HCT116 (cell line): Measurements from ENCODE around the gene NUAK2. TPM values are rescaled to one million over a fixed set of nuclear protein-coding genes. Genes with fewer than 3 reads are reported as not detected.

Experiments
- ATAC-seq: fragments of 200-7000 bp; cut with Tn5 transposase; 2 replicates; pipeline ENCODE4 v1.9.1; 2020; ENCODE audit warnings: mild to moderate bottlenecking, moderate library complexity
- BruUV-seq: library from RNA; stranded (reverse); fragments of 400-500 nt; replicated peaks from 2 replicates; lab custom pipeline; 2021; lab: Mats Ljungman, UMichigan
- CTCF ChIA-PET: fragments of 300-600 bp; sonication (Branson Sonifier 250); formaldehyde crosslinking; loops from one replicate; lab custom pipeline; 2021; ENCODE audit warnings: antibody characterized with exemption; lab: Charles Lee
- POLR2A ChIA-PET: fragments of 300-600, 350-600 bp; sonication (Branson Sonifier 250); formaldehyde crosslinking; loops from one replicate; lab custom pipeline; 2021; ENCODE audit warnings: antibody characterized with exemption; lab: Charles Lee
- RAD21 ChIA-PET, 2 experiments: fragments of 300-600 bp; sonication (Branson Sonifier 250); formaldehyde crosslinking; loops; one replicate each; lab custom pipeline; 2023; ENCODE audit warnings: low total read pairs in 2 of 2; ENCODE audit not compliant: uncharacterized antibody in 2 of 2, unreplicated experiment in 2 of 2, low non-redundant PET in 1 of 2; lab: Charles Lee
- DNase-seq: peaks from one replicate; pipeline ENCODE4 v3.0.0-alpha.2; 2010; ENCODE audit warnings: low read depth, low spot score
- H2AFZ ChIP-seq: fragments of 200-600 bp; shearing (Covaris generic), sonication (generic); 2 replicates; pipeline ENCODE4 v1.6.1; 2017; ENCODE audit warnings: low read depth, mixed run types, mixed read lengths, antibody characterized with exemption, low read length; ENCODE audit not compliant: poor library complexity, severe bottlenecking
- H3K27ac ChIP-seq: 2 replicates; pipeline ENCODE4 v1.5.1; 2012; ENCODE audit warnings: low read depth, low read length
- H3K27me3 ChIP-seq: fragments of 200-600 bp; sonication (generic); 2 replicates; pipeline ENCODE4 v1.6.1; 2016; ENCODE audit warnings: mixed run types, low read length, mixed read lengths; ENCODE audit not compliant: insufficient read depth
- H3K36me3 ChIP-seq, 2 experiments: fragments of 200-500 bp in 1 of 2; fragments of 200-600 bp in 1 of 2; sonication (Bioruptor generic) in 1 of 2; sonication (generic) in 1 of 2; 2 replicates each; pipeline versions ENCODE4 v1.5.1 to v1.6.1; 2014 to 2016; ENCODE audit warnings: low read length in 2 of 2, inconsistent platforms in 1 of 2, mixed read lengths in 1 of 2, mixed run types in 1 of 2; ENCODE audit not compliant: insufficient read depth in 2 of 2, control insufficient read depth in 1 of 2
- H3K4me1 ChIP-seq, 2 experiments: fragments of 200-600 bp in 1 of 2; sonication (generic) in 1 of 2; 2 replicates each; pipeline versions ENCODE4 v1.5.1 to v1.6.1; 2012 to 2017; ENCODE audit warnings: low read length in 2 of 2, inconsistent platforms in 1 of 2, mild to moderate bottlenecking in 1 of 2, mixed read lengths in 1 of 2, mixed run types in 1 of 2, moderate library complexity in 1 of 2; ENCODE audit not compliant: insufficient read depth in 2 of 2, control insufficient read depth in 1 of 2
- H3K4me2 ChIP-seq: fragments of 200-600 bp; sonication (generic); 2 replicates; pipeline ENCODE4 v1.6.1; 2017; ENCODE audit warnings: mixed run types, low read length, mixed read lengths
- H3K4me3 ChIP-seq, 2 experiments: fragments of 200-600 bp in 1 of 2; sonication (generic) in 1 of 2; replicated peaks in 1 of 2; 2 replicates each; pipeline ENCODE4 v1.5.1; 2011 to 2016; ENCODE audit warnings: low read length in 2 of 2, control low read depth in 1 of 2, low read depth in 1 of 2, mild to moderate bottlenecking in 1 of 2, mixed read lengths in 1 of 2, mixed run types in 1 of 2
- H3K79me2 ChIP-seq: fragments of 200-600 bp; sonication (generic); 2 replicates; pipeline ENCODE4 v1.6.1; 2017; ENCODE audit warnings: mild to moderate bottlenecking, mixed run types, low read length, moderate library complexity, mixed read lengths; ENCODE audit not compliant: insufficient read depth
- H3K9ac ChIP-seq: fragments of 200-600 bp; sonication (generic); 2 replicates; pipeline ENCODE4 v1.6.1; 2016; ENCODE audit warnings: low read length, mixed read lengths
- H3K9me2 ChIP-seq: fragments of 200-600 bp; sonication (generic), shearing (Covaris generic); 2 replicates; pipeline ENCODE4 v1.6.1; 2017; ENCODE audit warnings: mixed run types, mild to moderate bottlenecking, moderate library complexity; ENCODE audit not compliant: insufficient read depth
- H3K9me3 ChIP-seq, 2 experiments: fragments of 200-500 bp in 1 of 2; fragments of 200-600 bp in 1 of 2; sonication (Bioruptor generic) in 1 of 2; sonication (generic) in 1 of 2; 2 replicates each; pipeline ENCODE4 v1.6.1; 2014 to 2017; ENCODE audit warnings: low read length in 2 of 2, mixed read lengths in 2 of 2, inconsistent platforms in 1 of 2, low read depth in 1 of 2, mild to moderate bottlenecking in 1 of 2, mixed run types in 1 of 2, moderate library complexity in 1 of 2; ENCODE audit not compliant: control insufficient read depth in 1 of 2, insufficient read depth in 1 of 2
- H4K20me1 ChIP-seq: fragments of 200-600 bp; sonication (generic), shearing (Covaris generic); 2 replicates; pipeline ENCODE4 v1.6.1; 2017; ENCODE audit warnings: mixed run types, mild to moderate bottlenecking, moderate library complexity; ENCODE audit not compliant: insufficient read depth
- ELF1 ChIP-seq: IDR thresholded peaks from 2 replicates; pipeline ENCODE4 v1.6.1; 2012; ENCODE audit warnings: low read depth, borderline replicate concordance
- EZH2phosphoT487 ChIP-seq: fragments of 200-600 bp; IDR thresholded peaks from 2 replicates; pipeline ENCODE4 v1.6.1; 2018; ENCODE audit warnings: antibody characterized with exemption, borderline replicate concordance
- FOSL1 ChIP-seq: IDR thresholded peaks from 2 replicates; pipeline ENCODE4 v1.6.1; 2012; ENCODE audit warnings: low read depth
- SIN3A ChIP-seq: IDR thresholded peaks from 2 replicates; pipeline ENCODE4 v1.6.1; 2012; ENCODE audit warnings: low read depth
- ZFX ChIP-seq: fragments of 450-650 bp; IDR thresholded peaks from 2 replicates; pipeline ENCODE4 v1.6.1; 2017
- intact Hi-C: fragments of 100-400 bp; cut with micrococcal nuclease; formaldehyde crosslinking; loops from 2 replicates; pipeline ENCODE4 v1.10.0; 2022
- total RNA-seq: library from RNA; stranded (reverse); gene quantifications from one replicate; pipeline ENCODE4 v1.2.1, GENCODE V29; 2021; ENCODE audit not compliant: unreplicated experiment
- TF ChIP-seq, protein P1 (sequence below): IDR thresholded peaks from 2 replicates; pipeline ENCODE4 v1.6.1; 2012; ENCODE audit warnings: low read depth
- TF ChIP-seq, protein P2 (sequence below): IDR thresholded peaks from 2 replicates; pipeline ENCODE4 v1.6.1; 2011; ENCODE audit warnings: mild to moderate bottlenecking, low read length, moderate library complexity; ENCODE audit not compliant: insufficient replicate concordance; ENCODE audit errors: extremely low read depth
- TF ChIP-seq, protein P3 (sequence below), 3 experiments: fragments of 200-600 bp in 1 of 3; sonication (generic) in 1 of 3; IDR thresholded peaks in 2 of 3; conservative IDR thresholded peaks in 1 of 3; 2 replicates each; pipeline ENCODE4 v1.5.1; 2012 to 2017; ENCODE audit warnings: low read depth in 2 of 3, low read length in 2 of 3, antibody characterized with exemption in 1 of 3, borderline replicate concordance in 1 of 3, control low read depth in 1 of 3, mild to moderate bottlenecking in 1 of 3, mixed read lengths in 1 of 3, mixed run types in 1 of 3, moderate library complexity in 1 of 3; ENCODE audit not compliant: insufficient read depth in 1 of 3
- TF ChIP-seq, protein P4 (sequence below): IDR thresholded peaks from 2 replicates; pipeline ENCODE4 v1.6.1; 2012

The NUAK2 gene
- total RNA-seq, 1 experiment from 2014 or later: 3.0 TPM

DNA sequence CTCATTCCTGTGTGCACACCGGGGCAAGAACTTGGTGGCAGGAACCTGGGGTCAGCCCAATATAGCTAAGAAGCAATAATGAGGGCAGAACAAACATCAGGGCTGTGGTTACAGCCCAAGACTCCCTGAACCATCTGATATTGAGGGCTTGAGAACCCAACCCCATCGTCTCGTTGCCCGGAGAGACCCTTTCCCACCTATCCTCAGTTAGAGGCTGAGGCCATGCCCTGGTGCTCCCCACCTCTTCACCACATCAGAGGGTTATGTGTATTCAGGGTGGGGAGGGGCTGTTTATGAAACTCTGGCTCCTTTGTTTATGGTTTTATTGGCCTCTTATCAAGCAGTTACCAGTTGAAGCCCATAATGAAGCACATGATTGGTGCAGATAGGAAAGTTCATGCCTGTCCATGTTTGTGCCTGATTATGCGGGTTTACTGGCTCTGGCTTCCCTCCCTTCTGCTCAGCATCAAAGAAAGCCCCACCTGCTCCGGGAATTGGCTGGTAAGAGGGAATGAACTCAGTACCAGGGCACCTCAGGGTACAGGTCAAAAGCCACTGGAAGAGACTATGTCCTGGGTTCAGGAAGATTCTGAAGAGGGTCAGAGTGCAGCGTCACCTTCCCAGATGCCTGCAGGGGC lies 14.5 kb downstream of the NUAK2 start:
- no peak overlapping the region for H2AFZ ChIP-seq
- H3K79me2 ChIP-seq: peaks cover 1% of the 10 kb centered on the region; the same call in 1 of the 2 replicates
- intact Hi-C loops: no loop called here
- ChIA-PET CTCF (no interaction called here), RAD21 (no interaction called here), POLR2A (no interaction called here)
- no peaks in the 10 kb centered on the region for H4K20me1 ChIP-seq
- H3K9me3 ChIP-seq: no peaks in the 10 kb centered on the region
- DNase-seq (no peak), ATAC-seq (no peak)
- H3K9me2 ChIP-seq: no peaks in the 10 kb centered on the region
- BruUV-seq: no TSS peak
- H3K36me3 ChIP-seq: peaks cover 5 to 26% of the 10 kb centered on the region in 2 experiments; a peak in 2 of 4 replicates
- peaks cover 4 to 12% of the 10 kb centered on the region in 2 experiments for H3K4me1 ChIP-seq
- H3K9ac ChIP-seq: no peak overlapping the region
- H3K27ac ChIP-seq: no peak overlapping the region
- no peak overlapping the region for H3K4me3 ChIP-seq
- no peaks in the 10 kb centered on the region for H3K27me3 ChIP-seq
- TF ChIP-seq SIN3A: no peak
- no peak for TF ChIP-seq ZFX
- TF ChIP-seq FOSL1: no peak
- TF ChIP-seq, protein P1, sequence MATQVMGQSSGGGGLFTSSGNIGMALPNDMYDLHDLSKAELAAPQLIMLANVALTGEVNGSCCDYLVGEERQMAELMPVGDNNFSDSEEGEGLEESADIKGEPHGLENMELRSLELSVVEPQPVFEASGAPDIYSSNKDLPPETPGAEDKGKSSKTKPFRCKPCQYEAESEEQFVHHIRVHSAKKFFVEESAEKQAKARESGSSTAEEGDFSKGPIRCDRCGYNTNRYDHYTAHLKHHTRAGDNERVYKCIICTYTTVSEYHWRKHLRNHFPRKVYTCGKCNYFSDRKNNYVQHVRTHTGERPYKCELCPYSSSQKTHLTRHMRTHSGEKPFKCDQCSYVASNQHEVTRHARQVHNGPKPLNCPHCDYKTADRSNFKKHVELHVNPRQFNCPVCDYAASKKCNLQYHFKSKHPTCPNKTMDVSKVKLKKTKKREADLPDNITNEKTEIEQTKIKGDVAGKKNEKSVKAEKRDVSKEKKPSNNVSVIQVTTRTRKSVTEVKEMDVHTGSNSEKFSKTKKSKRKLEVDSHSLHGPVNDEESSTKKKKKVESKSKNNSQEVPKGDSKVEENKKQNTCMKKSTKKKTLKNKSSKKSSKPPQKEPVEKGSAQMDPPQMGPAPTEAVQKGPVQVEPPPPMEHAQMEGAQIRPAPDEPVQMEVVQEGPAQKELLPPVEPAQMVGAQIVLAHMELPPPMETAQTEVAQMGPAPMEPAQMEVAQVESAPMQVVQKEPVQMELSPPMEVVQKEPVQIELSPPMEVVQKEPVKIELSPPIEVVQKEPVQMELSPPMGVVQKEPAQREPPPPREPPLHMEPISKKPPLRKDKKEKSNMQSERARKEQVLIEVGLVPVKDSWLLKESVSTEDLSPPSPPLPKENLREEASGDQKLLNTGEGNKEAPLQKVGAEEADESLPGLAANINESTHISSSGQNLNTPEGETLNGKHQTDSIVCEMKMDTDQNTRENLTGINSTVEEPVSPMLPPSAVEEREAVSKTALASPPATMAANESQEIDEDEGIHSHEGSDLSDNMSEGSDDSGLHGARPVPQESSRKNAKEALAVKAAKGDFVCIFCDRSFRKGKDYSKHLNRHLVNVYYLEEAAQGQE: no peak
- TF ChIP-seq, protein P2, sequence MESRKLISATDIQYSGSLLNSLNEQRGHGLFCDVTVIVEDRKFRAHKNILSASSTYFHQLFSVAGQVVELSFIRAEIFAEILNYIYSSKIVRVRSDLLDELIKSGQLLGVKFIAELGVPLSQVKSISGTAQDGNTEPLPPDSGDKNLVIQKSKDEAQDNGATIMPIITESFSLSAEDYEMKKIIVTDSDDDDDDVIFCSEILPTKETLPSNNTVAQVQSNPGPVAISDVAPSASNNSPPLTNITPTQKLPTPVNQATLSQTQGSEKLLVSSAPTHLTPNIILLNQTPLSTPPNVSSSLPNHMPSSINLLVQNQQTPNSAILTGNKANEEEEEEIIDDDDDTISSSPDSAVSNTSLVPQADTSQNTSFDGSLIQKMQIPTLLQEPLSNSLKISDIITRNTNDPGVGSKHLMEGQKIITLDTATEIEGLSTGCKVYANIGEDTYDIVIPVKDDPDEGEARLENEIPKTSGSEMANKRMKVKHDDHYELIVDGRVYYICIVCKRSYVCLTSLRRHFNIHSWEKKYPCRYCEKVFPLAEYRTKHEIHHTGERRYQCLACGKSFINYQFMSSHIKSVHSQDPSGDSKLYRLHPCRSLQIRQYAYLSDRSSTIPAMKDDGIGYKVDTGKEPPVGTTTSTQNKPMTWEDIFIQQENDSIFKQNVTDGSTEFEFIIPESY: no peak
- TF ChIP-seq, protein P3, sequence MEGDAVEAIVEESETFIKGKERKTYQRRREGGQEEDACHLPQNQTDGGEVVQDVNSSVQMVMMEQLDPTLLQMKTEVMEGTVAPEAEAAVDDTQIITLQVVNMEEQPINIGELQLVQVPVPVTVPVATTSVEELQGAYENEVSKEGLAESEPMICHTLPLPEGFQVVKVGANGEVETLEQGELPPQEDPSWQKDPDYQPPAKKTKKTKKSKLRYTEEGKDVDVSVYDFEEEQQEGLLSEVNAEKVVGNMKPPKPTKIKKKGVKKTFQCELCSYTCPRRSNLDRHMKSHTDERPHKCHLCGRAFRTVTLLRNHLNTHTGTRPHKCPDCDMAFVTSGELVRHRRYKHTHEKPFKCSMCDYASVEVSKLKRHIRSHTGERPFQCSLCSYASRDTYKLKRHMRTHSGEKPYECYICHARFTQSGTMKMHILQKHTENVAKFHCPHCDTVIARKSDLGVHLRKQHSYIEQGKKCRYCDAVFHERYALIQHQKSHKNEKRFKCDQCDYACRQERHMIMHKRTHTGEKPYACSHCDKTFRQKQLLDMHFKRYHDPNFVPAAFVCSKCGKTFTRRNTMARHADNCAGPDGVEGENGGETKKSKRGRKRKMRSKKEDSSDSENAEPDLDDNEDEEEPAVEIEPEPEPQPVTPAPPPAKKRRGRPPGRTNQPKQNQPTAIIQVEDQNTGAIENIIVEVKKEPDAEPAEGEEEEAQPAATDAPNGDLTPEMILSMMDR (IDR thresholded peaks at IDR 0.05 in 2 of 3, conservative IDR thresholded peaks at IDR 0.05 in 1 of 3; ENCODE audit: borderline replicate concordance in 1 of 3, insufficient read depth in 1 of 3, low read depth in 2 of 3, low read length in 2 of 3): no peak
- TF ChIP-seq ELF1: no peak
- TF ChIP-seq EZH2phosphoT487: no peak
- TF ChIP-seq, protein P4, sequence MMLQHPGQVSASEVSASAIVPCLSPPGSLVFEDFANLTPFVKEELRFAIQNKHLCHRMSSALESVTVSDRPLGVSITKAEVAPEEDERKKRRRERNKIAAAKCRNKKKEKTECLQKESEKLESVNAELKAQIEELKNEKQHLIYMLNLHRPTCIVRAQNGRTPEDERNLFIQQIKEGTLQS: no peak
- no peak overlapping the region for H3K4me2 ChIP-seq
